Keratinocyte (primary cell): Measurements from ENCODE around the gene WDR46.

ENCODE experiments used
- CTCF ChIP-seq, 3 experiments: IDR thresholded peaks in 1 of 3; conservative IDR thresholded peaks in 1 of 3; optimal IDR thresholded peaks in 1 of 3; 2 replicates in 2 of 3; 3 replicates in 1 of 3; pipeline versions ENCODE3 to v1.5.1; 2011; ENCODE audit warnings: low read length in 3 of 3, mild to moderate bottlenecking in 3 of 3, moderate library complexity in 2 of 3, control low read depth in 1 of 3, inconsistent platforms in 1 of 3; ENCODE audit not compliant: insufficient read depth in 2 of 3; ENCODE audit errors: extremely low read depth in 1 of 3
- EZH2 ChIP-seq: IDR thresholded peaks from one replicate; pipeline ENCODE4 v1.6.1; 2012; ENCODE audit warnings: inconsistent platforms, mild to moderate bottlenecking, low read length, moderate library complexity

GRCh38 chr6:33315793-33316602 lies 27.0 kb upstream of the WDR46 start:
- TF ChIP-seq CTCF (optimal IDR thresholded peaks at IDR 0.05 in 1 of 3, IDR thresholded peaks at IDR 0.05 in 1 of 3, conservative IDR thresholded peaks at IDR 0.05 in 1 of 3; ENCODE audit: extremely low read depth in 1 of 3, insufficient read depth in 2 of 3, low read length in 3 of 3) = no peak
- no peak for TF ChIP-seq EZH2
